Measurements from ENCODE around the gene ITIH4.

The ITIH4 gene

GRCh38 chr3:52874160-52874701, 43.8 kb upstream of the ITIH4 start:
- H3K79me2 ChIP-seq (ENCODE audit: insufficient read depth, low read length): peaks cover 7% of the 10 kb centered on the region; the same call in 1 of the 2 replicates
- no peaks in the 10 kb centered on the region for H3K9me3 ChIP-seq (ENCODE audit: insufficient read depth, low read length, severe bottlenecking)
- no peak overlapping the region for H3K4me2 ChIP-seq (ENCODE audit: insufficient read depth, low read length)
- ATAC-seq (ENCODE audit: insufficient read depth, low read depth): no peak
- H4K20me1 ChIP-seq (ENCODE audit: insufficient read depth, low read length): peaks cover 16% of the 10 kb centered on the region
- no peak for TF ChIP-seq EZH2 (IDR thresholded peaks at IDR 0.05; ENCODE audit: borderline replicate concordance, low read depth, low read length, severe bottlenecking)
- TF ChIP-seq, protein P1, sequence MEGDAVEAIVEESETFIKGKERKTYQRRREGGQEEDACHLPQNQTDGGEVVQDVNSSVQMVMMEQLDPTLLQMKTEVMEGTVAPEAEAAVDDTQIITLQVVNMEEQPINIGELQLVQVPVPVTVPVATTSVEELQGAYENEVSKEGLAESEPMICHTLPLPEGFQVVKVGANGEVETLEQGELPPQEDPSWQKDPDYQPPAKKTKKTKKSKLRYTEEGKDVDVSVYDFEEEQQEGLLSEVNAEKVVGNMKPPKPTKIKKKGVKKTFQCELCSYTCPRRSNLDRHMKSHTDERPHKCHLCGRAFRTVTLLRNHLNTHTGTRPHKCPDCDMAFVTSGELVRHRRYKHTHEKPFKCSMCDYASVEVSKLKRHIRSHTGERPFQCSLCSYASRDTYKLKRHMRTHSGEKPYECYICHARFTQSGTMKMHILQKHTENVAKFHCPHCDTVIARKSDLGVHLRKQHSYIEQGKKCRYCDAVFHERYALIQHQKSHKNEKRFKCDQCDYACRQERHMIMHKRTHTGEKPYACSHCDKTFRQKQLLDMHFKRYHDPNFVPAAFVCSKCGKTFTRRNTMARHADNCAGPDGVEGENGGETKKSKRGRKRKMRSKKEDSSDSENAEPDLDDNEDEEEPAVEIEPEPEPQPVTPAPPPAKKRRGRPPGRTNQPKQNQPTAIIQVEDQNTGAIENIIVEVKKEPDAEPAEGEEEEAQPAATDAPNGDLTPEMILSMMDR (IDR thresholded peaks at IDR 0.05; ENCODE audit: borderline replicate concordance, extremely low read depth, low read length, poor library complexity, severe bottlenecking): no peak
- DNase-seq: no peak
- no peaks in the 10 kb centered on the region for H3K27me3 ChIP-seq (ENCODE audit: insufficient read depth, low read length, poor library complexity)
- H3K36me3 ChIP-seq (ENCODE audit: insufficient read depth, low read length): no peaks in the 10 kb centered on the region
- no peak overlapping the region for H2AFZ ChIP-seq (ENCODE audit: low read depth, low read length)
- H3K4me1 ChIP-seq (ENCODE audit: insufficient read depth, low read length): peaks cover 12% of the 10 kb centered on the region; the same call in 1 of the 2 replicates
- no peak overlapping the region for H3K9ac ChIP-seq (ENCODE audit: low read depth, low read length)
- H3K4me3 ChIP-seq (ENCODE audit: low read depth in 1 of 2, low read length in 2 of 2): no peak overlapping the region
- no peak overlapping the region for H3K27ac ChIP-seq (ENCODE audit: low read length)

GRCh38 chr3:52873433-52874159, 43.1 kb upstream of the ITIH4 start:
- Histone ChIP-seq H3K36me3 (ENCODE audit: insufficient read depth, low read length) (no peaks in the 10 kb centered on the region), H2AFZ (ENCODE audit: low read depth, low read length) (no peak overlapping the region), H3K4me1 (ENCODE audit: insufficient read depth, low read length) (peaks cover 12% of the 10 kb centered on the region; the same call in 1 of the 2 replicates), H3K27ac (ENCODE audit: low read length) (no peak overlapping the region), H3K9me3 (ENCODE audit: insufficient read depth, low read length, severe bottlenecking) (no peaks in the 10 kb centered on the region), H3K79me2 (ENCODE audit: insufficient read depth, low read length) (peaks cover 7% of the 10 kb centered on the region; the same call in 1 of the 2 replicates), H3K27me3 (ENCODE audit: insufficient read depth, low read length, poor library complexity) (no peaks in the 10 kb centered on the region), H3K4me2 (ENCODE audit: insufficient read depth, low read length) (no peak overlapping the region), H4K20me1 (ENCODE audit: insufficient read depth, low read length) (peaks cover 16% of the 10 kb centered on the region), H3K9ac (ENCODE audit: low read depth, low read length) (no peak overlapping the region), H3K4me3 (ENCODE audit: low read depth in 1 of 2, low read length in 2 of 2) (no peak overlapping the region)
- TF ChIP-seq EZH2 (IDR thresholded peaks at IDR 0.05; ENCODE audit: borderline replicate concordance, low read depth, low read length, severe bottlenecking): no peak
- TF ChIP-seq, protein P1 (IDR thresholded peaks at IDR 0.05; ENCODE audit: borderline replicate concordance, extremely low read depth, low read length, poor library complexity, severe bottlenecking): no peak
- DNase-seq (no peak), ATAC-seq (ENCODE audit: insufficient read depth, low read depth) (no peak)

DNA sequence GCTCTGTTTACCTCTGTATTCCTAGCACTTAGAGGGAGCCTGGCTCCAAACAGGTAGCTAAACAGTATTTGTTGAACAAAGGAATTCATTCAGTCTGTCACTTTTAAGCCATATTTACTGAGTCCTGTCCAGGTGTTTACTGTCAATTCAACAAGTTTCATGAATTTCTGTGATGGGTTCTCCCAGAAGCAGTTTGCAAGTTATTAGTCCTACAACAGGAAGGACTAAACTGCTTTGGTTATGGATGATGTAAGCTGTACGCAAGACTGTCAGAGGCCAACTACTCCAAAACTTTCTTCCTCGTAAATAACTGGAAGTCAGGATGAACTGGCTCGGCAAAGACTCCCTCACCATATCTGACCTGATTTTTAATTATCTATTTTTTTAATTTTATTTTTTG, 41.8 kb upstream of the ITIH4 start:
- Histone ChIP-seq H3K9ac (ENCODE audit: low read depth, low read length) (no peak overlapping the region), H3K27ac (ENCODE audit: low read length) (peak overlapping the region; percentile 50; the same call in 1 of the 2 replicates)

More for the DNA sequence above, 41.8 kb upstream of the ITIH4 start:
- ATAC-seq (ENCODE audit: insufficient read depth, low read depth) (no peak), DNase-seq (no peak)
- H3K9me3 ChIP-seq (ENCODE audit: insufficient read depth, low read length, severe bottlenecking): no peaks in the 10 kb centered on the region
- H3K36me3 ChIP-seq (ENCODE audit: insufficient read depth, low read length): no peaks in the 10 kb centered on the region
- H3K79me2 ChIP-seq (ENCODE audit: insufficient read depth, low read length): peaks cover 6% of the 10 kb centered on the region; the same call in 1 of the 2 replicates
- H3K4me2 ChIP-seq (ENCODE audit: insufficient read depth, low read length): no peak overlapping the region
- H2AFZ ChIP-seq (ENCODE audit: low read depth, low read length): no peak overlapping the region
- H3K4me3 ChIP-seq (ENCODE audit: low read depth in 1 of 2, low read length in 2 of 2): no peak overlapping the region
- H3K27me3 ChIP-seq (ENCODE audit: insufficient read depth, low read length, poor library complexity): no peaks in the 10 kb centered on the region
- peaks cover 14% of the 10 kb centered on the region; the same call in 1 of the 2 replicates for H4K20me1 ChIP-seq (ENCODE audit: insufficient read depth, low read length)
- TF ChIP-seq, protein P1 (IDR thresholded peaks at IDR 0.05; ENCODE audit: borderline replicate concordance, extremely low read depth, low read length, poor library complexity, severe bottlenecking): no peak
- TF ChIP-seq EZH2 (IDR thresholded peaks at IDR 0.05; ENCODE audit: borderline replicate concordance, low read depth, low read length, severe bottlenecking): no peak
- peaks cover 12% of the 10 kb centered on the region; the same call in 1 of the 2 replicates for H3K4me1 ChIP-seq (ENCODE audit: insufficient read depth, low read length)

Data from DND-41 (cell line).